GM19397 (cell line): ENCODE results near the gene CDH4.

Source experiments
- ATAC-seq: cut with Tn5 transposase; IDR thresholded peaks from one replicate; pipeline ENCODE4 v1.9.1; 2021; ENCODE audit warnings: mild to moderate bottlenecking, moderate library complexity; ENCODE audit not compliant: unreplicated experiment

CDH4 gene

DNA sequence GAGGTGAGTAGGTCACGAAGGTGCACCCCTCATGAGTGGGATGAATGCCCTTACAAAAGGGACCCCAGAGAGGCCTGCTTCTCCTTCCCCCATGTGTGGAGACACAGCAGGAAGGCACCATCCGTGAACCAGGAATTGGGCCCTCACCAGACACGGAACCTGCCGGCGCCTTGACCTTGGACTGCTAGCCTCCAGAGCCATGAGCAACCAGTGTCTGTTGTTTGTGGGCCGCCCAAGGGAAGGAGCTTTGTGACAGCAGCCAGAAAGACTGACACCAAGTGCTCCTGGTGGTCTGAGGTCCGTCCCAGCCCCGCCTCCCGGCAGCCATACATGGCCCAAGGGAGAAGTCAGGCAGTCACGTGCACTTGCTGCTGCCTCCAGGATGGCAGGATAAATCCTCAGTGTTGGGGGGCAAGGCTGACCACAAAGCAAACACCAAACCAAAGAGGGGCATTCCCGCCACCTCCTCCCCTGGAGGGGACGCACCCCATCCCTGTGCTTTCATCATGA, 29.3 kb downstream of the CDH4 start:
- ATAC-seq = no peak

DNA sequence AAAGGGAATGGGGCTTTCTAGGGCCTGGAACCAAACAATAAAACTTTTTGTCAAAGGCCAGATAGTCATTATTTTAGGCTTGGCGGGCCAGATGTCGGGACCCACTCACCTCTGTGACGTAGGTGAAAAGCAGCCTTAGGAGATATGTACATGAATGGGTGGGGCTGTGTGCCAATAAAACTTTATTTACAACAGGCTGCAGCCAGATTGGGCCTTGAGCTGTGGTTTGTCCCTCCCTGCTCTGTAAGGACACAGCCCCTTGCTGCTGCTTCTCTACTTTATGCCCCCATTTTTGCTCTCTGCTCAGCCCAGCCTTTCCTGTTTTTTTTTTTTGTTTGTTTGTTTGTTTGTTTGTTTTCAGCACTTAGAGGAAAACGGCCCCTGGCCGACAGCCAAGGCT, 32.7 kb downstream of the CDH4 start:
- no peak for ATAC-seq

DNA sequence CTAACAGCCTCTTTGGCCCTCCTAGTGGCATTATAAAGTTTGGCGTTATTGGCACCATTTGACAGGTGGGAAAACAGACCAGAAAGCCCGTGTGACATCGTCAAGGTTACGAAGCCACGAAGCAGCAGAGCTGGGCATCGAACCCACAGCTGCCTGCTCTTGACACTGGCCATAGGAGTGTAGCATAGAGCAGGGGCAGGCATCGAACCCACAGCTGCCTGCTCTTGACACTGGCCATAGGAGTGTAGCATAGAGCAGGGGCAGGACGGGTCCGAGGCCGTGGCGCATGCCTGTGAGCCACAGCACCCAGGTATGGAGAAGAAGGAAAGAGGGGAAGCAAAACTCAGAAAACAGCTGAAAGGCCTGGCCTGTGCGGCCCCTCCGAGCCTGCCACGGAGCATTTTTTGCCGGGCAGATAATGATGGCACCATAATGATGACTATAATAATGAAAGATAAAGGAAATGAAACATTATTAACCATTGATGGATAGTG, 33.1 kb downstream of the CDH4 start:
- ATAC-seq = no peak

GRCh38 chr20:61285691-61286090, 33.6 kb downstream of the CDH4 start:
- no peak for ATAC-seq

GRCh38 chr20:61287583-61288275, 35.7 kb downstream of the CDH4 start:
- no peak for ATAC-seq

GRCh38 chr20:61288331-61288784, 36.3 kb downstream of the CDH4 start:
- ATAC-seq = no peak

GRCh38 chr20:61289166-61289565, 37.1 kb downstream of the CDH4 start:
- no peak for ATAC-seq

GRCh38 chr20:61290721-61291120, 38.7 kb downstream of the CDH4 start:
- ATAC-seq = no peak

DNA sequence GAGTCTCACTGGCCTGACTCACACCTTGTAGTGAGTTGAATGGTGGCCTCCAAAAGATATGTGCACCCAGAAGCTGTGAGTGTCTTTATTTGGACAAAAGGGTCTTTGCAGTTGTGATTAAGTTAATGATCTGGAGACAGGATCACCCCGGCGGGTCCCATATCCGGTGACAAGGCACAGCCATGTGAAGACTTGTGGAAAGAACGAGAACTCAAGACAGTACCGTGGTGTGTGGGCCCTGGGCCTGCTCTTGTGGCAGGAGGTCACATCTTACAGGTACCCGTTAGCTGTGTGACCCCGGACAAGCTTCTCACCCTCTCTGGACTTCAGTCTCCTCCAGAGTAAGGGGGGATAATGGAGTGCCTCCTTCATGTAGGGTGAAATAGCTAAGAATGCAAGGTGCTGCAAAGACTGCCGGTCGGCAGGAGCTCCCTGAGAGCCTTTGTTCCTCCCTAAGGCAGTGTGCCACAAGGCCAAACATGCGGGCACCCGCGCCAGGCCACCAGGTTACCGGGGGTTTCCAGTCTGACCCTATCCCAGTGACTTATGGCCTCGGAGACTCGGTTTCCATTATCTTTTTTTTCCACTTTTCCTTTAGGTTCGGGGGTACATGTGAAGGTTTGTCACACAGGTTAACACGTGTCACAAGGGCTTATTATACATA, 39.2 kb downstream of the CDH4 start:
- ATAC-seq = no peak

DNA sequence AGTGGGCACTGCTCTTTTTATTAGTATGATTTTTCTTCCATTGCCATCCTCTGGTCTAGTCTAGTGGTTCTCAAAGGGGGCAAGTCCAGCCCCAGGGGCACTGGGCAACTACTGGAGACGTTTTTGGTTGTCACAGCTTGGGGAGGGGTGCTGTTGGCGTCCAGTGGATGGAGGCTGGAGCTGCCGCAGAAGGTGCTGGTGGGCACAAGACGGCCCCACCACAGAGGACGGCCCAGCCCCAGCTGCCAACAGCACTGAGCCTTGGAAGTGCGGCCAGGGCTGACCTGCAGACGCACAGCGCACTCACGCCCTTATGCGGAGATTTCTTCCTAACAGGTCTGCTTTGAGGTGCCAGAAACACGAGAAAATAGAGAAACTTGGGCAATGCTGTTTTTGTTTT, 40.3 kb downstream of the CDH4 start:
- no peak for ATAC-seq

DNA sequence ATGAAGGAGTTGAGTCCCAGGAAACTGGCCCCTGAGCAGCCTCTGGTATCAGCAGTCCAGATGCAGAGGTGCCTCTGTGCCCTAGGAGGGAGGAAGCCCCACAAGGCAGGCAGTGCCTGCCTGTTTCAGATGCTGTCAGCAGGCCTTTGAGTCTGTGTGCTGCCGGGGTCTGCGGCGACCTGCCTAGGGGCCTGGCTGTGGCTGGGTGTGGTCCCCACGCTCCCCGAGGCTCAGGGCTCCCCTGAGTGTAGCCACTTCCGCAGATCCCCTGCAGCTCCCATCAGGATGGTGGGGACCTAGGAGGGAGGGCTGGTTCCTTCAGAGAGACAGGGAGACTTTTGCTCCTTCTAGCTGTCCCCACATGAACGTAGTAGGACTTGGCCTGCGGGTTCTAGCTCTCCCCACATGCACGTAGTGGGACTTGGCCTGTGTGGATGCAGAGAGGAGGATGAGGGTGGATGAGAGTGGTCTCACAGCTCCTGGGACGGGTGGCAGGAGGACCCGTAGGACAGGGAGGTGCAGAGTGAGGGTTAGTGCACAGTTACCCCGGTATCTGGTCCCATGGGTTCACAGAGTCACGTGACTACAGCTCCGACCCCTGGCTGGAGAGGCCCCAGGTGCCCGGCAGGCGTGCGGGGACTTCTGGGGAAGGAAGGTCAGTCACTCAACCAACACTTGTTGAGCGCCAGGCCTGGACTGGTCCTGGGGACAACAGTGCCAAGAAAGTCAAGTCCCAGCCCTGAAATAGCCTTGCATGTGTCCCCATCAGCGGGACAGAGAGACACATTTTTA, 41.0 kb downstream of the CDH4 start:
- ATAC-seq = no peak

GRCh38 chr20:61293951-61294350, 41.9 kb downstream of the CDH4 start:
- no peak for ATAC-seq

GRCh38 chr20:61295249-61295648, 43.2 kb downstream of the CDH4 start:
- no peak for ATAC-seq

- ATAC-seq = no peak
Observed at GRCh38 chr20:61295682-61296628, 43.9 kb downstream of the CDH4 start.

DNA sequence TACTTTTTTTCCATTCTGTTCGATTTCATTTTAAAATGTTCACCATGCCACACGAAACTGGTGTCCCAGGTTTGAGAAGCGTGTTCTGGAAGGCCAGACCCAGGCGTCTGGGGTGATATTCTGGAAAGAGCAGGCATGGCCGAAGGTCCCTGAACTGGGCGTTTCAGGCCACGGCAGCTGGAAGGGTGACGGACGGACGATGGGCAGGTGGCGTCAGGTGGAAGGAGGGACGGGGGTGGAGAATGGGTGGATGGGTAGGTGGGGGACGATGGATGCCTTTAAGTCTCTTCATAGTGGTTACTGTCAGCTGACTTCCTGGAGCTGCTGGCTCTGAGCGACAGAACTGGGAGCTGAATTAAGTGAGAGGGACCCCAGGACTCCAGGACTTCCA, 44.6 kb downstream of the CDH4 start:
- no peak for ATAC-seq

- ATAC-seq = no peak
Observed at GRCh38 chr20:61297491-61297890, 45.4 kb downstream of the CDH4 start.

DNA sequence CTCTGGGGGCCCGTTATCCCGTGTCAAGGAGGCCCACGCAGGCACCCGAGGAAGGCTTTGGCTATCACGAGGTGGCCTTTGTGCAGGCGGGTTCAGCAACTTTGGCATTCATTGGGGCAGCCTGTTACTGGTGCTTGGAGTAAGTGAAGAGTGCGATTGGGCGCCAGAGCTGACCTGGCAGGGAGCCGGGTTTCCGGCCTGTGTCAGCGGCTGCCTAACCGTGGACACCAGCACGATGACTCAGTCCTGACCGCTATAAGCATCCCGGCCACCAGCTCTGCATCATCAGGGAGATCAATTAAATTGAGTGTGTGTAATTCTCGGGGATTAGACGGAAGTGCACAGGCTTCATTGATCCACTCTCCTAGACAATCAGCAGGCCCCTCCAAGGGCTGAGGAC, 45.9 kb downstream of the CDH4 start:
- no peak for ATAC-seq

DNA sequence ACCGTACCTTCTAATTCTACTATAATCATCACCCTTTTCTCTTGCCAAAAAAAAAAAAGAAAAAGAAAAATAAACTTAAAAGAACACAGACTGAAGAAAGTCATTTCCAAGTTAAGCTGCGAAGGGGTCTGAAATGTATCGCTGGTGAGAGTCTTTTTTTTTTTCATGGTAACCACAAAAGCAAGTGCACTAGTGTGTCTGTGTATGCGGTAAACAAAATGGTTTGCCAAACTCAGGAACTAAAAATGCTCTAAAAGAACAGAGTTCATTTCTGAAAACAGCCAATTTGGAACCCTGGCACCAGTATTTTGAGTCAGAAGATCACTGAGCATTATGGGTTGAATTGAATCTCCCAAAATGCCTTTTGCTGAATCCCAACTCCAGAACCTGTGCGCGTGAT, 46.6 kb downstream of the CDH4 start:
- ATAC-seq = no peak

DNA sequence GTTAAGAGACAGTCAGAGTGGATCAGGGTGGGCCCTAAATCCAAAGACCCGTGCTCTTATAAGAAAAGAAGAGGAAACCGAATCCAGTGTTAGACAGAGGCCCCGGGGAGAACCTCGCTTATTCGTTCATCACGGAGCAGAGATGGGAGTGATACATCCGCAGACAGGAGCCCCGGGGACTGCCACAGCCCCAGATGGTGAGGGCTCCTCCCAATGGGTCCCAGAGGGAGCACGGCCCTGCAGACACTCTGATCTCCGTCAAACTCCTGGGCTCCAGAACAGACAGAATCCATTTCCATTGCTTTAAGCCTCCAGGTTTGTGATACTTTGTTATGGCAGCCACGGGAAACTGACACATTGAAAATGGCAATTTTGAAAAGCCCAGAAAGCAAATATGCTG, 47.0 kb downstream of the CDH4 start:
- no peak for ATAC-seq

- no peak for ATAC-seq
Observed at GRCh38 chr20:61299618-61300017, 47.6 kb downstream of the CDH4 start.
